Mucosa of rectum (tissue), 2 donors: ENCODE data around the gene SIGLEC8.
"Not testable (repeated sequence)": the region's sequence is repeated elsewhere in the genome, so short reads cannot be mapped to it uniquely, and the experiment has no call there.

ENCODE experiments used
- H3K27ac ChIP-seq, 2 donors: one replicate each; pipeline ENCODE4 v1.7.0; 2013; ENCODE audit warnings: inconsistent platforms in 2 of 2, low read depth in 2 of 2, low read length in 2 of 2
- H3K27me3 ChIP-seq, 2 donors: one replicate each; pipeline ENCODE4 v1.7.0; 2013; ENCODE audit warnings: low read length in 2 of 2; ENCODE audit not compliant: control insufficient read depth in 2 of 2, insufficient read depth in 2 of 2
- H3K36me3 ChIP-seq, 2 donors: one replicate each; pipeline ENCODE4 v1.7.0; 2013; ENCODE audit warnings: low read length in 2 of 2; ENCODE audit not compliant: control insufficient read depth in 2 of 2, insufficient read depth in 2 of 2
- H3K4me1 ChIP-seq, 2 donors: one replicate each; pipeline ENCODE4 v1.7.0; 2013; ENCODE audit warnings: low read length in 2 of 2, mild to moderate bottlenecking in 1 of 2; ENCODE audit not compliant: control insufficient read depth in 2 of 2, insufficient read depth in 2 of 2
- H3K4me3 ChIP-seq, 2 donors: one replicate each; pipeline ENCODE4 v1.7.0; 2013; ENCODE audit warnings: low read length in 2 of 2
- H3K9ac ChIP-seq, 2 donors: one replicate each; pipeline ENCODE4 v1.7.0; 2013; ENCODE audit warnings: low read length in 2 of 2, low read depth in 1 of 2, mild to moderate bottlenecking in 1 of 2
- H3K9me3 ChIP-seq, 2 donors: one replicate each; pipeline ENCODE4 v1.7.0; 2013; ENCODE audit warnings: low read length in 2 of 2; ENCODE audit not compliant: control insufficient read depth in 2 of 2
- donor health status: healthy.
- donor health status: Normal muscosa, but diverticular disease.

SIGLEC8 gene

GRCh38 chr19:51427201-51427600, 31.1 kb downstream of the SIGLEC8 start:
- Histone ChIP-seq H3K4me3 (no peak overlapping the region), H3K9me3 (no peaks in the 10 kb centered on the region), H3K9ac (no peak overlapping the region), H3K27ac (no peak overlapping the region), H3K27me3 (no peaks in the 10 kb centered on the region), H3K36me3 (no peaks in the 10 kb centered on the region), H3K4me1 (no peaks in the 10 kb centered on the region)

- H3K9me3 ChIP-seq, result no peaks in the 10 kb centered on the region
- no peak overlapping the region for H3K9ac ChIP-seq
- H3K4me1 ChIP-seq, result no peaks in the 10 kb centered on the region
- no peaks in the 10 kb centered on the region for H3K27me3 ChIP-seq
- H3K27ac ChIP-seq, result no peak overlapping the region
- H3K4me3 ChIP-seq, result no peak overlapping the region
- H3K36me3 ChIP-seq, result no peaks in the 10 kb centered on the region
These were observed 36.2 kb downstream of the SIGLEC8 start for GRCh38 chr19:51422053-51422448.

GRCh38 chr19:51421229-51422052, 36.8 kb downstream of the SIGLEC8 start:
- Histone ChIP-seq H3K36me3 (no peaks in the 10 kb centered on the region), H3K9ac (no peak overlapping the region), H3K4me1 (no peaks in the 10 kb centered on the region), H3K27ac (no peak overlapping the region), H3K27me3 (no peaks in the 10 kb centered on the region), H3K9me3 (no peaks in the 10 kb centered on the region), H3K4me3 (no peak overlapping the region)

GRCh38 chr19:51420511-51420910, 37.7 kb downstream of the SIGLEC8 start:
- H3K4me3 ChIP-seq, H3K36me3 ChIP-seq, H3K9me3 ChIP-seq: not testable (repeated sequence)

GRCh38 chr19:51418707-51419106, 39.5 kb downstream of the SIGLEC8 start:
- no peaks in the 10 kb centered on the region for H3K36me3 ChIP-seq
- H3K27ac ChIP-seq, result peak overlapping the region in 1 of 2 donors; percentile 32
- H3K4me3 ChIP-seq, result no peak overlapping the region
- no peaks in the 10 kb centered on the region for H3K9me3 ChIP-seq
- H3K9ac ChIP-seq, result no peak overlapping the region
- no peaks in the 10 kb centered on the region for H3K27me3 ChIP-seq
- H3K4me1 ChIP-seq, result no peaks in the 10 kb centered on the region

More at GRCh38 chr19:51420511-51420910, 37.7 kb downstream of the SIGLEC8 start:
- not testable (repeated sequence) for H3K4me1 ChIP-seq, H3K9ac ChIP-seq, H3K27ac ChIP-seq, H3K27me3 ChIP-seq

- no peaks in the 10 kb centered on the region for H3K9me3 ChIP-seq
- H3K36me3 ChIP-seq, result no peaks in the 10 kb centered on the region
- H3K27ac ChIP-seq, result peak overlapping the region in 1 of 2 donors; percentile 63
- H3K4me3 ChIP-seq, result no peak overlapping the region
- H3K9ac ChIP-seq, result no peak overlapping the region
- no peaks in the 10 kb centered on the region for H3K4me1 ChIP-seq
- no peaks in the 10 kb centered on the region for H3K27me3 ChIP-seq
These were observed 40.5 kb downstream of the SIGLEC8 start for GRCh38 chr19:51417810-51418157.

- Histone ChIP-seq H3K9me3 (no peaks in the 10 kb centered on the region), H3K36me3 (no peaks in the 10 kb centered on the region), H3K9ac (no peak within 1 kb of the TSS), H3K27me3 (no peaks in the 10 kb centered on the region), H3K4me3 (peak within 1 kb of the TSS; percentile 23 to 44), H3K4me1 (no peaks in the 10 kb centered on the region), H3K27ac (peak within 1 kb of the TSS in 1 of 2 donors; percentile 63)
These were observed 41.0 kb downstream of the SIGLEC8 start, which contains the start of gene SIGLEC10 for GRCh38 chr19:51417107-51417809. Gene SIGLEC10 (minus strand): TSS chr19:51417642. CDS start chr19:51417581, 61 bp downstream.

GRCh38 chr19:51416422-51416821, 41.8 kb downstream of the SIGLEC8 start:
- not testable (repeated sequence) for H3K9ac ChIP-seq, H3K36me3 ChIP-seq, H3K27me3 ChIP-seq, H3K27ac ChIP-seq, H3K9me3 ChIP-seq, H3K4me1 ChIP-seq, H3K4me3 ChIP-seq

- Histone ChIP-seq H3K9ac (no peak overlapping the region), H3K27ac (no peak overlapping the region), H3K27me3 (no peaks in the 10 kb centered on the region), H3K36me3 (no peaks in the 10 kb centered on the region), H3K9me3 (no peaks in the 10 kb centered on the region), H3K4me1 (no peaks in the 10 kb centered on the region), H3K4me3 (no peak overlapping the region)
These were observed 43.1 kb downstream of the SIGLEC8 start for GRCh38 chr19:51415187-51415586.

- Histone ChIP-seq H3K36me3 (no peaks in the 10 kb centered on the region), H3K4me3 (no peak overlapping the region), H3K27me3 (no peaks in the 10 kb centered on the region), H3K9me3 (no peaks in the 10 kb centered on the region), H3K9ac (no peak overlapping the region), H3K27ac (no peak overlapping the region), H3K4me1 (no peaks in the 10 kb centered on the region)
These were observed 47.1 kb downstream of the SIGLEC8 start for GRCh38 chr19:51410950-51411748.
